Left ventricle myocardium inferior (tissue), 1 donor: ENCODE results near the gene TXNDC2. TPM values are rescaled to one million over a fixed set of nuclear protein-coding genes. Genes with fewer than 3 reads are reported as not detected.

ENCODE experiments used
- DNase-seq: peaks from one replicate; pipeline ENCODE4 v3.0.0-alpha.2; 2020
- H3K27ac ChIP-seq: fragments of 200-600 bp; replicated peaks from 2 replicates; pipeline ENCODE4 v1.8.0; 2021
- H3K27me3 ChIP-seq: fragments of 200-600 bp; 2 replicates; pipeline ENCODE4 v1.8.0; 2021; ENCODE audit warnings: low read depth
- H3K36me3 ChIP-seq: fragments of 200-600 bp; 2 replicates; pipeline ENCODE4 v1.8.0; 2021
- H3K4me1 ChIP-seq: fragments of 200-600 bp; 2 replicates; pipeline ENCODE4 v1.8.0; 2021
- H3K4me3 ChIP-seq: fragments of 200-600 bp; 2 replicates; pipeline ENCODE4 v1.8.0; 2021; ENCODE audit warnings: mild to moderate bottlenecking, moderate library complexity
- H3K9me3 ChIP-seq: fragments of 200-600 bp; replicated peaks from 2 replicates; pipeline ENCODE4 v1.8.0; 2021
- intact Hi-C: fragments of 100-400 bp; cut with micrococcal nuclease; formaldehyde crosslinking; loops from one replicate; pipeline ENCODE4 v1.11.0; 2022
- total RNA-seq: library from RNA; stranded (reverse); fragmentation: NEBNext Ultra II Directional; extraction: Animal tissue kit (Norgen Biotek cat#: 25700); gene quantifications from one replicate; pipeline ENCODE4 v1.2.1, GENCODE V29; 2021
- TF ChIP-seq, protein P1 (sequence below): fragments of 200-600 bp; IDR thresholded peaks from 2 replicates; pipeline ENCODE4 v1.8.0; 2021; ENCODE audit warnings: antibody characterized with exemption, mild to moderate bottlenecking, borderline replicate concordance
- donor health status: DM: no; HTN: yes; CAD: no; lungs with severe emphysema.

The TXNDC2 gene
- total RNA-seq, 1 donor from 2014 or later = not detected

DNA sequence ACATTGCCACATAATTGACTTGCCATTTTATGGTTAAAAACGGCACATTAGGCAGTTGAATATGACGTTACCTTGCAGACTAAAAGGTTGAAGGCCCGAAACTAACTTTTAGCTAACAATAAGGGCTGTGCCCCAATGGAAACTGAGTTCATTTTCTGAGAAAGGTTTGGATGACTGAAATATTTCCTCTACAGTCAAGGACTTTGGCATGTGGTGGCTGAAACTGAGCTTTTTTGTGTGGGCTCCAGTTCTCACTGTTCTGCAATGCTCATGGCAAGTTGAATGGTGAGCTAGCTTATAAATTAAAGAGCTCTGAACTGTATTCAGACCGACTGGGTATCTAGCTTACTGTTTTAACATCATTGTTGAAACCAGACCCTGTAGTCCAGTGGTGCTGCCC is 23.8 kb upstream of the TXNDC2 start:
- intact Hi-C loops = no loop called here
- TF ChIP-seq, protein P1, sequence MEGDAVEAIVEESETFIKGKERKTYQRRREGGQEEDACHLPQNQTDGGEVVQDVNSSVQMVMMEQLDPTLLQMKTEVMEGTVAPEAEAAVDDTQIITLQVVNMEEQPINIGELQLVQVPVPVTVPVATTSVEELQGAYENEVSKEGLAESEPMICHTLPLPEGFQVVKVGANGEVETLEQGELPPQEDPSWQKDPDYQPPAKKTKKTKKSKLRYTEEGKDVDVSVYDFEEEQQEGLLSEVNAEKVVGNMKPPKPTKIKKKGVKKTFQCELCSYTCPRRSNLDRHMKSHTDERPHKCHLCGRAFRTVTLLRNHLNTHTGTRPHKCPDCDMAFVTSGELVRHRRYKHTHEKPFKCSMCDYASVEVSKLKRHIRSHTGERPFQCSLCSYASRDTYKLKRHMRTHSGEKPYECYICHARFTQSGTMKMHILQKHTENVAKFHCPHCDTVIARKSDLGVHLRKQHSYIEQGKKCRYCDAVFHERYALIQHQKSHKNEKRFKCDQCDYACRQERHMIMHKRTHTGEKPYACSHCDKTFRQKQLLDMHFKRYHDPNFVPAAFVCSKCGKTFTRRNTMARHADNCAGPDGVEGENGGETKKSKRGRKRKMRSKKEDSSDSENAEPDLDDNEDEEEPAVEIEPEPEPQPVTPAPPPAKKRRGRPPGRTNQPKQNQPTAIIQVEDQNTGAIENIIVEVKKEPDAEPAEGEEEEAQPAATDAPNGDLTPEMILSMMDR = no peak
- Histone ChIP-seq H3K27me3 (no peaks in the 10 kb centered on the region), H3K27ac (no peak overlapping the region), H3K9me3 (peaks cover 20% of the 10 kb centered on the region), H3K4me1 (peaks cover 11% of the 10 kb centered on the region), H3K4me3 (no peak overlapping the region), H3K36me3 (no peaks in the 10 kb centered on the region)
- no peak for DNase-seq

DNA sequence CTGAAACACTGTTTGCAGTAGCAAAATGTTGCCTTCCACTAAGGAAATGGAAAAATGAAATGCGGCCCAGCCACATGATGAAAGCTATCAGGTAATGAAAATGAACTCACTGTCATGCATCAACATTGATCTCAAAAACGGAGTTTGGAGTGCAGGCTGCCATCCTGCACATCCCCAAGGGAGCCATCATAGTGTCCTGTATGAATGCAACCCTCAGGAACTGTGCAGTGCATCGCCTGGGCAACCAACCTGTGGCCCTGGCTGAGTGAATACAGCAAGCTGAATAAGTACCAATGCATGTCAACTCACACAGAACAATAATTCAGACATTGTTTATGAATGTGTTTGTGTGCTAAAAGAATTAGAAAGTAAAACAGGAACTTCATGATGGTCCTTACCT is 23.1 kb upstream of the TXNDC2 start:
- no peak for DNase-seq
- Histone ChIP-seq H3K27ac (no peak overlapping the region), H3K9me3 (peaks cover 20% of the 10 kb centered on the region), H3K4me3 (no peak overlapping the region), H3K4me1 (peaks cover 11% of the 10 kb centered on the region), H3K36me3 (no peaks in the 10 kb centered on the region), H3K27me3 (no peaks in the 10 kb centered on the region)
- intact Hi-C loops = no loop called here
- TF ChIP-seq, protein P1 = no peak

DNA sequence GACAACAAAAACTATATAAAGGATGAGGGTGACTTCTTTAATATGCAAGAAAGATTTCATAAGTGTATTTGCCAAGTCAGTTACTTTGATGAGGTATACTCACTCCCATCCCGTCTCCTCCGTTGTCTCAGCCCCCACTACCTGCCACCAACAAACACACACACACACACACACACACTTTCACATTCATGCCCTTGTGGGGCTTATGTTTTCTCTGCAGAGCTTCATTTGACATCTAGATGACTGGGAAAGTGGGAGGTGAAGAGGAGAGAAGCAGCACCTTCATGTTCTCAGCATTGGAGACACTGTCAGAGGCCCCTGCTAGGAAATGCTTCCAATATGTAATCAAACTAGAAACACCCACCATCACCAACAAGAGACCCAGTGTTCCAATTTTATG is 22.5 kb upstream of the TXNDC2 start:
- no peak for DNase-seq

DNA sequence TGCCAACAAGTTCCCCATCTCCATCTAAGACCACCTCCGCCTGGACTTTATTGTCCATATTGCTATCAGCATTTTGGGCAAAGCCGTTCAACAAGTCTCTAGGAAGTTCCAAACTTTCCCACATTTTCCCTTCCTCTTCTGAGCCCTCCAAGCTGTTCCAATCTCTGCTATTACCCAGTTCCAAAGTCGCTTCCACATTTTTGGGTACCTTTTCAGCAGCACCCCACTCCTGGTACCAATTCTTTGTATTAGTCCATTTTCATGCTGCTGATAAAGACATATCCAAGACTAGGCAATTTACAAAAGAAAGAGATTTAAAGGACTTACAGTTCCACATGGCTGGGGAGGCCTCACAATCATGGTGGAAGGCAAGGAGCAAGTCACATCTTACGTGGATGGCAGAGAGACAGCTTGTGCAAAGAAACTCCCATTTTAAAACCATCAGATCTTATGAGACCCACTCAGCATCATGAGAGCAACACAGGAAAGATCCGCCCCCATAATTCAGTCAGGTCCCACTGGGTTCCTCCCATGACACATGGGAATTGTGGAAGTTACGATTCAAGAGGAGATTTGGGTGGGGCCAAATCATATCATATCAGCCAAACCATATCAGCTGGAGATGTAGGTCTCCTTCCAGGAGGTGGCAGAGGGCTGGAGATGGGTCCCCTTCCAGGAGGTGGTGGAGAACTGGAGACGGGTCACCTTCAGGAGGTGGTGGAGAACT is 19.8 kb upstream of the TXNDC2 start:
- H3K27ac ChIP-seq = no peak overlapping the region
- no peak overlapping the region for H3K4me3 ChIP-seq
- intact Hi-C loops = no loop called here
- no peaks in the 10 kb centered on the region for H3K27me3 ChIP-seq
- H3K4me1 ChIP-seq = no peaks in the 10 kb centered on the region
- TF ChIP-seq, protein P1 = no peak
- H3K9me3 ChIP-seq = peaks cover 20% of the 10 kb centered on the region
- H3K36me3 ChIP-seq = no peaks in the 10 kb centered on the region
- DNase-seq = no peak

More for the DNA sequence above, 22.5 kb upstream of the TXNDC2 start:
- peaks cover 8% of the 10 kb centered on the region for H3K4me1 ChIP-seq
- intact Hi-C loops = no loop called here
- H3K27ac ChIP-seq = no peak overlapping the region
- no peaks in the 10 kb centered on the region for H3K36me3 ChIP-seq
- H3K27me3 ChIP-seq = no peaks in the 10 kb centered on the region
- H3K4me3 ChIP-seq = no peak overlapping the region
- peaks cover 20% of the 10 kb centered on the region for H3K9me3 ChIP-seq
- TF ChIP-seq, protein P1 = no peak

DNA sequence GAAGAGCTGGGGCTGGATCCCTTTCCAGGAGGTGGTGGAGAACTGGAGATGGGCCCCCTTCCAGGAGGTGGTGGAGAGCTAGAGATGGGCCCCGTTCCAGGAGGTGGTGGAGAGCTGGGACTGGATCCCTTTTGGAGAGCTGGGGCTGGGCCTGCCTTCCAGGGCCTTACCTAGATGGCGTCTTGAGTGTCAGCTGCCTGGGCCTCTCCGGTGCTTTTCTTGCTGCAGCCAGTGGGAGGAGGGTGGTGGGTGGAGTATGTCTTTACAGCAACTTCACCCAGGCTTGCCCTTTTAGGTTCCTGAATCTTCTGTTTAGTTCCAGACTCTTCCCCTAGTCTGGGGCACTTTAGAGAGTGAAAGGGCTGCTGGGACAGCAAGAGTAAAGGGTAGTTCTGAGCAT is 19.1 kb upstream of the TXNDC2 start:
- TF ChIP-seq, protein P1 = no peak
- DNase-seq = no peak
- Histone ChIP-seq H3K4me3 (no peak overlapping the region), H3K27ac (no peak overlapping the region), H3K9me3 (peaks cover 20% of the 10 kb centered on the region), H3K27me3 (no peaks in the 10 kb centered on the region), H3K36me3 (no peaks in the 10 kb centered on the region), H3K4me1 (no peaks in the 10 kb centered on the region)
- intact Hi-C loops = no loop called here
